ENCODE results near the gene TRIP13.
A peak's percentile ranks its signal among the peaks of the same experiment; 100 is the strongest.

Gene TRIP13

GRCh38 chr5:854966-855743 is 37.5 kb upstream of the TRIP13 start:
- no peak for DNase-seq (ENCODE audit: low spot score)

GRCh38 chr5:855771-856530 is 36.7 kb upstream of the TRIP13 start:
- peak; percentile 53 for DNase-seq (ENCODE audit: low spot score)

- DNase-seq (ENCODE audit: low spot score) = no peak
These were observed 35.9 kb upstream of the TRIP13 start for GRCh38 chr5:856531-857425.

- no peak for DNase-seq (ENCODE audit: low spot score)
These were observed 34.0 kb upstream of the TRIP13 start for GRCh38 chr5:858726-859125.

- DNase-seq (ENCODE audit: low spot score) = no peak
These were observed 33.3 kb upstream of the TRIP13 start for GRCh38 chr5:859391-859790.

GRCh38 chr5:859798-860296 is 32.8 kb upstream of the TRIP13 start:
- no peak for DNase-seq (ENCODE audit: low spot score)

GRCh38 chr5:860506-861150 is 32.1 kb upstream of the TRIP13 start:
- DNase-seq (ENCODE audit: low spot score) = no peak

- no peak for DNase-seq (ENCODE audit: low spot score)
These were observed 31.0 kb upstream of the TRIP13 start for GRCh38 chr5:861442-862366.

GRCh38 chr5:862367-863243 is 30.1 kb upstream of the TRIP13 start:
- DNase-seq (ENCODE audit: low spot score) = no peak

- DNase-seq (ENCODE audit: low spot score) = no peak
These were observed 29.4 kb upstream of the TRIP13 start for GRCh38 chr5:863244-863805.

GRCh38 chr5:864492-865167 is 28.1 kb upstream of the TRIP13 start:
- no peak for DNase-seq (ENCODE audit: low spot score)

- DNase-seq (ENCODE audit: low spot score) = no peak
These were observed 27.5 kb upstream of the TRIP13 start for GRCh38 chr5:865168-865521.

GRCh38 chr5:865771-866170 is 26.9 kb upstream of the TRIP13 start:
- DNase-seq (ENCODE audit: low spot score) = no peak

- no peak for DNase-seq (ENCODE audit: low spot score)
These were observed 25.3 kb upstream of the TRIP13 start for GRCh38 chr5:867300-867870.

- no peak for DNase-seq (ENCODE audit: low spot score)
These were observed 24.1 kb upstream of the TRIP13 start for GRCh38 chr5:868428-869135.

GRCh38 chr5:870956-871355 is 21.7 kb upstream of the TRIP13 start:
- no peak for DNase-seq (ENCODE audit: low spot score)

GRCh38 chr5:871596-872298 is 20.9 kb upstream of the TRIP13 start:
- DNase-seq (ENCODE audit: low spot score) = no peak

Data from SK-N-DZ (cell line).